D721Med (cell line): ENCODE data around the gene ITLN2.
"Not testable (repeated sequence)": the region's sequence is repeated elsewhere in the genome, so short reads cannot be mapped to it uniquely, and the experiment has no call there.

Experiments used
- DNase-seq: peaks from one replicate; pipeline ENCODE4 v3.0.0; 2011; ENCODE audit warnings: low spot score; ENCODE audit not compliant: insufficient read length
- FAIRE-seq: peaks from 2 replicates; lab custom pipeline; 2011; peaks lifted over from hg19 to GRCh38; lab: Jason Lieb, UNC
- CTCF ChIP-seq: IDR thresholded peaks from 2 replicates; pipeline ENCODE4 v1.5.1; 2012; ENCODE audit warnings: mild to moderate bottlenecking, control low read depth; ENCODE audit not compliant: insufficient read depth; ENCODE audit errors: missing control alignments

Gene ITLN2

GRCh38 chr1:160911925-160912324 is 42.7 kb downstream of the ITLN2 start:
- TF ChIP-seq CTCF = no peak
- DNase-seq = no peak
- no peak for FAIRE-seq

- FAIRE-seq (no peak), DNase-seq (no peak)
- no peak for TF ChIP-seq CTCF
These were observed 43.2 kb downstream of the ITLN2 start for GRCh38 chr1:160911441-160911840.

- FAIRE-seq (no peak), DNase-seq (no peak)
- TF ChIP-seq CTCF = no peak
These were observed 44.3 kb downstream of the ITLN2 start for GRCh38 chr1:160910170-160910750.

GRCh38 chr1:160907976-160908375 is 46.6 kb downstream of the ITLN2 start:
- DNase-seq (no peak), FAIRE-seq (no peak)
- no peak for TF ChIP-seq CTCF

GRCh38 chr1:160905617-160905989 is 49.0 kb downstream of the ITLN2 start:
- no peak for TF ChIP-seq CTCF
- DNase-seq (no peak), FAIRE-seq (no peak)

GRCh38 chr1:160904783-160905616 is 49.6 kb downstream of the ITLN2 start:
- TF ChIP-seq CTCF = no peak
- FAIRE-seq (no peak), DNase-seq (no peak)

GRCh38 chr1:160902251-160902650 is 52.4 kb downstream of the ITLN2 start:
- DNase-seq, FAIRE-seq: not testable (repeated sequence)
